Measurements from ENCODE around the gene KNCN. TPM values are rescaled to one million over a fixed set of nuclear protein-coding genes. Genes with fewer than 3 reads are reported as not detected.
A peak's percentile ranks its signal among the peaks of the same experiment; 100 is the strongest.

The KNCN gene
- total and polyA plus RNA-seq, 2 experiments from 2014 or later, result not detected

DNA sequence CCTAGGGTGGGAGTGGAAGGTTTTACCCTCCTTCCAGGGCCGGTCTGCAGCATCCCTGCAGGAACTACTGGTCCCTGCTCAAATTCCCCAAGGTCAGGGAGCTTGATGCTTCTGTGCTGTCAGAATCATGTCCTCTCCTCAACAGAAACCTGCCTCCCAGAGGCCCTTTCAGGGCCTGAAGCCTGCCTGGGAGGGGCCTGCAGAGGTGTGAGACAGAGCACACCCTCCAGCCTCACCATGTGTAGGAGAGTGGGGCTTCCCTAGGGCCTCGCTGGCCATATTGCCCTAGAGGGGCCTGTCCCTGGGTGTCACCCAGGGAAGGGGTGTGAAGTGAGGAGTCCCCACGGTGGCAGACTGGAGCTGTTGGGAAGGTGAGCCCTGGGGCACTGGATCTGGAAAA is 21.1 kb downstream of the KNCN start (continued):
- TF ChIP-seq EZH2phosphoT487 (IDR thresholded peaks at IDR 0.05; ENCODE audit: unreplicated experiment), result no peak
- no peak for TF ChIP-seq JUNB (IDR thresholded peaks at IDR 0.05; ENCODE audit: unreplicated experiment)
- TF ChIP-seq, protein P1, sequence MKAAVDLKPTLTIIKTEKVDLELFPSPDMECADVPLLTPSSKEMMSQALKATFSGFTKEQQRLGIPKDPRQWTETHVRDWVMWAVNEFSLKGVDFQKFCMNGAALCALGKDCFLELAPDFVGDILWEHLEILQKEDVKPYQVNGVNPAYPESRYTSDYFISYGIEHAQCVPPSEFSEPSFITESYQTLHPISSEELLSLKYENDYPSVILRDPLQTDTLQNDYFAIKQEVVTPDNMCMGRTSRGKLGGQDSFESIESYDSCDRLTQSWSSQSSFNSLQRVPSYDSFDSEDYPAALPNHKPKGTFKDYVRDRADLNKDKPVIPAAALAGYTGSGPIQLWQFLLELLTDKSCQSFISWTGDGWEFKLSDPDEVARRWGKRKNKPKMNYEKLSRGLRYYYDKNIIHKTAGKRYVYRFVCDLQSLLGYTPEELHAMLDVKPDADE (IDR thresholded peaks at IDR 0.05), result no peak

DNA sequence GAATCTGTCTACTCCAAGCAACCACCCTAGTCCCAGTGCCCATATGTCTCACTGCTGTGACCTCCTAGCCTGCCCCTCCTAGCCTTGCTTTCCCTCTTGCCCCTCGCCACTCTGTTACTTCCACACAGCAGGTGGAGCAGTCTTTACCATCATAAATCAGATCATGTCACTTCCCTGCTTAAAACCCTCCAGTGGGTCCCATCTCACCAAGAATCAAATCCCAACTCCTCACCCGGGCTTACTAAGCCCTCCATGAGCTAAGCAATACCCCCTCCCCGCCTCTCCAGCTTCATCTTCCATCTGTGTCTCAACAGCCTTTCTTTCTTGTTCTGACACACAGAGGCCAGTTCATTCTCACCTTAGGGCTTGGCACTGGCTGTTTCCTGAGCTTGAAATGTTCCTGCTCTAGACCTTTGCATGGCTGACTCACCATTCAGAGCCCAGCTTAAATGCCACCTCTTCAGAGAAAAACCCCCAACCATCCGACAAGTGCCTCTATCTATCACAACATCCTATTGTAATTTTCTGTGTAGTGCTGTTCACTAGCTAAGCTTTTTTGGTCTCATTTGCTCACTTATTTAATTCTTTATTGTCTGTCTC is 22.3 kb downstream of the KNCN start:
- H4K20me1 ChIP-seq (replicated peaks; ENCODE audit: insufficient read depth), result no peaks in the 10 kb centered on the region; the same call in 1 of the 2 replicates
- H3K4me3 ChIP-seq, result no peak overlapping the region
- ATAC-seq (no peak), DNase-seq (ENCODE audit: low spot score) (no peak)
- TF ChIP-seq ZNF114 (CRISPR knock-in tag; IDR thresholded peaks at IDR 0.05), result no peak
- H3K9me3 Mint-ChIP-seq, result no peaks in the 10 kb centered on the region
- peaks cover 38% of the 10 kb centered on the region for H3K4me1 ChIP-seq (ENCODE audit: insufficient read depth)
- no peak overlapping the region for H3K27ac ChIP-seq (ENCODE audit: low read depth)
- H3K27ac Mint-ChIP-seq, result no peak overlapping the region
- peaks cover 98% of the 10 kb centered on the region for H3K27me3 ChIP-seq (ENCODE audit: insufficient read depth)
- no peak overlapping the region for H2AFZ ChIP-seq
- H3K27me3 Mint-ChIP-seq (ENCODE audit: insufficient read depth, low read depth, poor library complexity), result peaks cover 81% of the 10 kb centered on the region
- H3K4me2 ChIP-seq, result no peak overlapping the region
- no peaks in the 10 kb centered on the region for H3K79me2 ChIP-seq (replicated peaks; ENCODE audit: insufficient read depth)
- H3K36me3 Mint-ChIP-seq (ENCODE audit: low read depth), result no peaks in the 10 kb centered on the region
- H3K4me1 Mint-ChIP-seq, result peaks cover 53% of the 10 kb centered on the region
- no peaks in the 10 kb centered on the region for H3K9me2 ChIP-seq (ENCODE audit: insufficient read depth)
- no peaks in the 10 kb centered on the region for H3K36me3 ChIP-seq (ENCODE audit: insufficient read depth)
- H3K4me3 Mint-ChIP-seq, result no peak overlapping the region
- H3F3A ChIP-seq (replicated peaks; ENCODE audit: low read depth), result peaks cover 14% of the 10 kb centered on the region

DNA sequence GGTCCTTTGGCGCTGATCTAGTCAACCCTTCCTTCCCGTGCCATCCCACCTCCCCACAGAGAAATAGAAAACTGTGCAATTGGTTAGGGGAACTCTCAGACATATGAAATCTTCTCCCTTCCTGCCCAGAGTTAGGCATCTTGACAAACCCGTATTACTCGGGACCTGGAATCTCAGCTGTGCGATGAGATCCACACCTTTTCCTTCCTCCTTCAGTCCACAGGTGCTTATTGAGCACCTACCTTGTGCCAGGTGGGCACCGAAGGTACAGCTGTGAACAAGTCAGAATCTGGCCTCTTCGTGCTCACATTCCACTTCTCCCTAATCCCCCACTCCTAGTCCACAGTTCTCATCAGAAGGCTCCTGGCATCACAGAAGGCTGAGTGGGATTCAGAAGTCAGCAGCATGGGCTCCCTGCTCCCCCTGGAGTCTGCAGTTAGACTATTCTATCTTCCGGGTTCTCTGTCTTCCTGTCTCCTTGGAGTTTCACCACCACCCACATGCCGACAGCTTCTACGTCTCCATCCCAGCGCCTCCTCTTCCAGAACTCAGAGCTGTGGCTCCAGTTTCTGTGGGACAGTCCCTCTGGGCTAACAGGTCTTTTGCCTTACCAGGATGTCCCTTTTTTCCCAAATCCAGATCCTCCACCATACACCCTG is 23.0 kb downstream of the KNCN start:
- Histone ChIP-seq H3K79me2 (replicated peaks; ENCODE audit: insufficient read depth) (no peaks in the 10 kb centered on the region), H3K4me3 (no peak overlapping the region), H3K9me2 (ENCODE audit: insufficient read depth) (no peaks in the 10 kb centered on the region), H3K27me3 (ENCODE audit: insufficient read depth) (peaks cover 98% of the 10 kb centered on the region), H3K36me3 (ENCODE audit: insufficient read depth) (no peaks in the 10 kb centered on the region), H3K4me2 (no peak overlapping the region), H3F3A (replicated peaks; ENCODE audit: low read depth) (peaks cover 11% of the 10 kb centered on the region), H4K20me1 (replicated peaks; ENCODE audit: insufficient read depth) (no peaks in the 10 kb centered on the region; the same call in 1 of the 2 replicates), H3K4me1 (ENCODE audit: insufficient read depth) (peaks cover 35% of the 10 kb centered on the region), H3K27ac (ENCODE audit: low read depth) (no peak overlapping the region), H2AFZ (no peak overlapping the region)
- Mint-ChIP-seq H3K4me1 (peaks cover 51% of the 10 kb centered on the region), H3K27ac (no peak overlapping the region), H3K36me3 (ENCODE audit: low read depth) (no peaks in the 10 kb centered on the region), H3K27me3 (ENCODE audit: insufficient read depth, low read depth, poor library complexity) (peaks cover 78% of the 10 kb centered on the region), H3K4me3 (no peak overlapping the region), H3K9me3 (no peaks in the 10 kb centered on the region)
- TF ChIP-seq, protein P2, sequence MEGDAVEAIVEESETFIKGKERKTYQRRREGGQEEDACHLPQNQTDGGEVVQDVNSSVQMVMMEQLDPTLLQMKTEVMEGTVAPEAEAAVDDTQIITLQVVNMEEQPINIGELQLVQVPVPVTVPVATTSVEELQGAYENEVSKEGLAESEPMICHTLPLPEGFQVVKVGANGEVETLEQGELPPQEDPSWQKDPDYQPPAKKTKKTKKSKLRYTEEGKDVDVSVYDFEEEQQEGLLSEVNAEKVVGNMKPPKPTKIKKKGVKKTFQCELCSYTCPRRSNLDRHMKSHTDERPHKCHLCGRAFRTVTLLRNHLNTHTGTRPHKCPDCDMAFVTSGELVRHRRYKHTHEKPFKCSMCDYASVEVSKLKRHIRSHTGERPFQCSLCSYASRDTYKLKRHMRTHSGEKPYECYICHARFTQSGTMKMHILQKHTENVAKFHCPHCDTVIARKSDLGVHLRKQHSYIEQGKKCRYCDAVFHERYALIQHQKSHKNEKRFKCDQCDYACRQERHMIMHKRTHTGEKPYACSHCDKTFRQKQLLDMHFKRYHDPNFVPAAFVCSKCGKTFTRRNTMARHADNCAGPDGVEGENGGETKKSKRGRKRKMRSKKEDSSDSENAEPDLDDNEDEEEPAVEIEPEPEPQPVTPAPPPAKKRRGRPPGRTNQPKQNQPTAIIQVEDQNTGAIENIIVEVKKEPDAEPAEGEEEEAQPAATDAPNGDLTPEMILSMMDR (conservative IDR thresholded peaks at IDR 0.05; ENCODE audit: low read depth in 2 of 2), result peak; percentile 32 to 61
- TF ChIP-seq, protein P3, sequence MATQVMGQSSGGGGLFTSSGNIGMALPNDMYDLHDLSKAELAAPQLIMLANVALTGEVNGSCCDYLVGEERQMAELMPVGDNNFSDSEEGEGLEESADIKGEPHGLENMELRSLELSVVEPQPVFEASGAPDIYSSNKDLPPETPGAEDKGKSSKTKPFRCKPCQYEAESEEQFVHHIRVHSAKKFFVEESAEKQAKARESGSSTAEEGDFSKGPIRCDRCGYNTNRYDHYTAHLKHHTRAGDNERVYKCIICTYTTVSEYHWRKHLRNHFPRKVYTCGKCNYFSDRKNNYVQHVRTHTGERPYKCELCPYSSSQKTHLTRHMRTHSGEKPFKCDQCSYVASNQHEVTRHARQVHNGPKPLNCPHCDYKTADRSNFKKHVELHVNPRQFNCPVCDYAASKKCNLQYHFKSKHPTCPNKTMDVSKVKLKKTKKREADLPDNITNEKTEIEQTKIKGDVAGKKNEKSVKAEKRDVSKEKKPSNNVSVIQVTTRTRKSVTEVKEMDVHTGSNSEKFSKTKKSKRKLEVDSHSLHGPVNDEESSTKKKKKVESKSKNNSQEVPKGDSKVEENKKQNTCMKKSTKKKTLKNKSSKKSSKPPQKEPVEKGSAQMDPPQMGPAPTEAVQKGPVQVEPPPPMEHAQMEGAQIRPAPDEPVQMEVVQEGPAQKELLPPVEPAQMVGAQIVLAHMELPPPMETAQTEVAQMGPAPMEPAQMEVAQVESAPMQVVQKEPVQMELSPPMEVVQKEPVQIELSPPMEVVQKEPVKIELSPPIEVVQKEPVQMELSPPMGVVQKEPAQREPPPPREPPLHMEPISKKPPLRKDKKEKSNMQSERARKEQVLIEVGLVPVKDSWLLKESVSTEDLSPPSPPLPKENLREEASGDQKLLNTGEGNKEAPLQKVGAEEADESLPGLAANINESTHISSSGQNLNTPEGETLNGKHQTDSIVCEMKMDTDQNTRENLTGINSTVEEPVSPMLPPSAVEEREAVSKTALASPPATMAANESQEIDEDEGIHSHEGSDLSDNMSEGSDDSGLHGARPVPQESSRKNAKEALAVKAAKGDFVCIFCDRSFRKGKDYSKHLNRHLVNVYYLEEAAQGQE (IDR thresholded peaks at IDR 0.05; ENCODE audit: unreplicated experiment), result no peak
- ATAC-seq, result peak; percentile 13
- peak; percentile 72 for DNase-seq (ENCODE audit: low spot score)
